SK-N-SH (cell line): Measurements from ENCODE around the gene RAB26. TPM values are rescaled to one million over a fixed set of nuclear protein-coding genes. Genes with fewer than 3 reads are reported as not detected.
A peak's percentile ranks its signal among the peaks of the same experiment; 100 is the strongest.

Source experiments
- CTCF ChIA-PET: fragments of 300-600, 350-600 bp; formaldehyde crosslinking; extraction: SDS; loops from one replicate; lab custom pipeline; 2021; lab: Yijun Ruan, JAX
- POLR2A ChIA-PET: fragments of 350-600 bp; sonication (Branson Sonifier 250); formaldehyde crosslinking; extraction: SDS; loops from one replicate; lab custom pipeline; 2020; ENCODE audit warnings: antibody characterized with exemption, inconsistent platforms; lab: Yijun Ruan, JAX
- DNase-seq: peaks from one replicate; pipeline ENCODE4 v3.0.0; 2012
- H2AFZ ChIP-seq: fragments of 200-600 bp; sonication (generic); 2 replicates; pipeline ENCODE4 v1.8.1; 2016; ENCODE audit warnings: antibody characterized with exemption, mild to moderate bottlenecking, low read depth
- H3F3A ChIP-seq: fragments of 200-600 bp; sonication (generic); replicated peaks from 2 replicates; pipeline ENCODE3; 2016; ENCODE audit warnings: antibody characterized with exemption, mild to moderate bottlenecking; ENCODE audit not compliant: insufficient read depth
- H3K27ac ChIP-seq, 2 experiments: fragments of 200-500 bp in 1 of 2; fragments of 200-600 bp in 1 of 2; sonication (Bioruptor generic) in 1 of 2; sonication (generic), shearing (Covaris generic) in 1 of 2; 2 replicates each; pipeline versions ENCODE4 v1.5.1 to v1.6.1; 2014 to 2016; ENCODE audit warnings: low read depth in 2 of 2, inconsistent platforms in 1 of 2, low read length in 1 of 2, mild to moderate bottlenecking in 1 of 2, mixed read lengths in 1 of 2
- H3K27me3 ChIP-seq: fragments of 200-600 bp; sonication (generic), shearing (Covaris generic); 2 replicates; pipeline ENCODE4 v1.6.1; 2016; ENCODE audit warnings: mixed run types; ENCODE audit not compliant: insufficient read depth
- H3K36me3 ChIP-seq, 2 experiments: fragments of 200-500 bp in 1 of 2; fragments of 200-600 bp in 1 of 2; sonication (Bioruptor generic) in 1 of 2; sonication (generic) in 1 of 2; replicated peaks in 1 of 2; 2 replicates each; pipeline versions ENCODE3 to v1.5.1; 2014 to 2016; ENCODE audit warnings: low read length in 1 of 2, mild to moderate bottlenecking in 1 of 2; ENCODE audit not compliant: insufficient read depth in 2 of 2, control insufficient read depth in 1 of 2
- H3K4me1 ChIP-seq, 2 experiments: fragments of 200-500 bp in 1 of 2; fragments of 200-600 bp in 1 of 2; sonication (Bioruptor generic) in 1 of 2; sonication (generic), shearing (Covaris generic) in 1 of 2; 2 replicates each; pipeline versions ENCODE4 v1.5.1 to v1.6.1; 2014 to 2016; ENCODE audit warnings: low read depth in 1 of 2, low read length in 1 of 2, mixed run types in 1 of 2; ENCODE audit not compliant: insufficient read depth in 2 of 2, control insufficient read depth in 1 of 2
- H3K4me2 ChIP-seq: fragments of 200-600 bp; sonication (generic), shearing (Covaris generic); 2 replicates; pipeline ENCODE4 v1.6.1; 2017; ENCODE audit warnings: mixed run types
- H3K4me3 ChIP-seq, 2 experiments: fragments of 200-500 bp in 1 of 2; fragments of 200-600 bp in 1 of 2; sonication (Bioruptor generic) in 1 of 2; sonication (generic), shearing (Covaris generic) in 1 of 2; 2 replicates each; pipeline versions ENCODE4 v1.5.1 to v1.8.1; 2014 to 2016; ENCODE audit warnings: low read depth in 2 of 2, inconsistent platforms in 1 of 2, low read length in 1 of 2, mild to moderate bottlenecking in 1 of 2, mixed read lengths in 1 of 2, moderate library complexity in 1 of 2
- H3K79me2 ChIP-seq: fragments of 200-600 bp; sonication (generic); 2 replicates; pipeline ENCODE4 v1.8.1; 2017; ENCODE audit warnings: mild to moderate bottlenecking; ENCODE audit not compliant: insufficient read depth
- H3K9ac ChIP-seq: fragments of 200-600 bp; sonication (generic); 2 replicates; pipeline ENCODE4 v1.6.1; 2017; ENCODE audit warnings: mixed run types
- H3K9me2 ChIP-seq: fragments of 200-600 bp; sonication (generic); 2 replicates; pipeline ENCODE4 v1.6.1; 2017; ENCODE audit warnings: mixed run types
- H3K9me3 ChIP-seq: fragments of 200-600 bp; sonication (generic); 2 replicates; pipeline ENCODE4 v1.6.1; 2017; ENCODE audit warnings: mixed run types, mild to moderate bottlenecking, moderate library complexity
- H4K20me1 ChIP-seq: fragments of 200-600 bp; sonication (generic); 2 replicates; pipeline ENCODE4 v1.6.1; 2017; ENCODE audit warnings: mild to moderate bottlenecking, mixed run types; ENCODE audit not compliant: insufficient read depth
- CTCF ChIP-seq: fragments of 200-600 bp; sonication (generic); IDR thresholded peaks from 2 replicates; pipeline ENCODE4 v1.6.1; 2017; ENCODE audit warnings: antibody characterized with exemption, mild to moderate bottlenecking, moderate library complexity
- EP300 ChIP-seq, 2 experiments: IDR thresholded peaks; 2 replicates each; pipeline versions ENCODE4 v1.4.0 to v1.6.1; 2012; ENCODE audit warnings: borderline replicate concordance in 1 of 2, low read depth in 1 of 2, low read length in 1 of 2
- EZH2phosphoT487 ChIP-seq: fragments of 200-600 bp; sonication (generic); IDR thresholded peaks from 2 replicates; pipeline ENCODE4 v1.6.1; 2017; ENCODE audit warnings: low read depth, mixed run types, mild to moderate bottlenecking, antibody characterized with exemption, moderate library complexity, borderline replicate concordance
- FOSL2 ChIP-seq: IDR thresholded peaks from 2 replicates; pipeline ENCODE4 v1.4.0; 2012; ENCODE audit warnings: low read depth, mild to moderate bottlenecking, moderate library complexity, borderline replicate concordance
- FOXM1 ChIP-seq: IDR thresholded peaks from 2 replicates; pipeline ENCODE4 v1.4.0; 2012; ENCODE audit warnings: low read depth, mild to moderate bottlenecking
- GABPA ChIP-seq: IDR thresholded peaks from 2 replicates; pipeline ENCODE4 v1.4.0; 2012; ENCODE audit warnings: low read depth, mild to moderate bottlenecking
- IRF3 ChIP-seq: fragments of 150-350 bp; IDR thresholded peaks from 2 replicates; pipeline ENCODE4 v1.6.1; 2016; ENCODE audit warnings: mild to moderate bottlenecking, low read depth, low read length
- JUND ChIP-seq: IDR thresholded peaks from 2 replicates; pipeline ENCODE4 v1.4.0; 2012
- NRF1 ChIP-seq: IDR thresholded peaks from 2 replicates; pipeline ENCODE4 v1.6.1; 2012; ENCODE audit warnings: low read depth, mild to moderate bottlenecking, low read length
- POLR2AphosphoS5 ChIP-seq: IDR thresholded peaks from 2 replicates; pipeline ENCODE4 v1.6.1; 2012; ENCODE audit warnings: low read depth, low read length
- RAD21 ChIP-seq: IDR thresholded peaks from 2 replicates; pipeline ENCODE4 v1.6.1; 2012; ENCODE audit warnings: mild to moderate bottlenecking, low read length
- RCOR1 ChIP-seq: fragments of 150-350 bp; IDR thresholded peaks from 2 replicates; pipeline ENCODE4 v1.6.1; 2017; ENCODE audit warnings: antibody characterized with exemption, low read length
- SMC3 ChIP-seq: IDR thresholded peaks from 2 replicates; pipeline ENCODE4 v1.6.1; 2012; ENCODE audit warnings: low read depth, low read length, improper control_type of control experiment
- TCF12 ChIP-seq: IDR thresholded peaks from 2 replicates; pipeline ENCODE4 v1.4.0; 2012
- WGBS: methylation state at CpG from one replicate; pipeline ENCODE4 v1.1.6; 2017; ENCODE audit warnings: low lambda C conversion rate; 5-methylcytosine and 5-hydroxymethylcytosine counted together
- polyA plus RNA-seq, 3 experiments: library from polyadenylated mRNA; depleted of rRNA; stranded (reverse); fragments of >200 nt; gene quantifications; 2 replicates each; pipeline ENCODE4 v1.2.3, GENCODE V29; 2012
- TF ChIP-seq, protein P1 (sequence below): IDR thresholded peaks from 2 replicates; pipeline ENCODE4 v1.4.0; 2012; ENCODE audit warnings: low read depth
- TF ChIP-seq, protein P2 (sequence below): IDR thresholded peaks from 2 replicates; pipeline ENCODE4 v1.6.1; 2012; ENCODE audit warnings: mild to moderate bottlenecking, low read depth, low read length, moderate library complexity

The RAB26 gene
- polyA plus RNA-seq, 1 of the 3 experiments (the other 2 are of a cell fraction): 14.3 TPM

- H3K9me2 ChIP-seq: no peaks in the 10 kb centered on the region
- no peaks in the 10 kb centered on the region for H3K36me3 ChIP-seq
- no peak within 1 kb of the TSS; a peak in 1 of 4 replicates for H3K27ac ChIP-seq
- H3K4me2 ChIP-seq: peak within 1 kb of the TSS; percentile 77
- H4K20me1 ChIP-seq: no peaks in the 10 kb centered on the region
- H3K4me3 ChIP-seq: peak within 1 kb of the TSS; percentile 44 to 53
- DNase-seq: peak; percentile 90
- no peak for TF ChIP-seq POLR2AphosphoS5
- no peak for TF ChIP-seq RCOR1
- TF ChIP-seq CTCF: no peak
- TF ChIP-seq GABPA: no peak
- TF ChIP-seq, all 33 proteins: peak for 0
- no peaks in the 10 kb centered on the region for H3K27me3 ChIP-seq
- no peak within 1 kb of the TSS for H3K9ac ChIP-seq
- H2AFZ ChIP-seq: no peak within 1 kb of the TSS
- 0% methylated on average over 2 of the region's 129 CpGs for WGBS
- peaks cover 0 to 18% of the 10 kb centered on the region in 2 experiments; a peak in 1 of 4 replicates for H3K4me1 ChIP-seq
- no peaks in the 10 kb centered on the region for H3K9me3 ChIP-seq
- CTCF ChIA-PET: interaction anchor here (0.6 to 3.6 kb wide), 6 partner anchors 12 to 305 kb away, joined by 3 to 19 read pairs (median 7); partner anchors contain the start of genes BRICD5 and ECI1
- no peaks in the 10 kb centered on the region for H3F3A ChIP-seq
- no peaks in the 10 kb centered on the region for H3K79me2 ChIP-seq
- POLR2A ChIA-PET: interaction anchor here (1.0 to 3.3 kb wide), 2 partner anchors 8 to 41 kb away, joined by 8 to 18 read pairs; partner anchors contain the start of genes MLST8 and TRAF7
Observed at GRCh38 chr16:2196162-2196980, 47.9 kb downstream of the RAB26 start, which contains the start of gene CASKIN1. TSS of gene CASKIN1 (minus strand) at chr16:2196605. CDS start at chr16:2196432, 173 bp downstream.

GRCh38 chr16:2196981-2197511 is 48.6 kb downstream of the RAB26 start:
- no peak overlapping the region for H3K27ac ChIP-seq
- H3K36me3 ChIP-seq: no peaks in the 10 kb centered on the region
- no peak for DNase-seq
- H4K20me1 ChIP-seq: no peaks in the 10 kb centered on the region
- TF ChIP-seq SMC3 (no peak), TCF12 (no peak), FOXM1 (no peak), NRF1 (no peak), EP300 (IDR thresholded peaks at IDR 0.05; ENCODE audit: borderline replicate concordance in 1 of 2, low read depth in 1 of 2, low read length in 1 of 2) (no peak), FOSL2 (no peak), IRF3 (no peak), EZH2phosphoT487 (no peak), JUND (no peak), RAD21 (no peak)
- TF ChIP-seq, protein P1, sequence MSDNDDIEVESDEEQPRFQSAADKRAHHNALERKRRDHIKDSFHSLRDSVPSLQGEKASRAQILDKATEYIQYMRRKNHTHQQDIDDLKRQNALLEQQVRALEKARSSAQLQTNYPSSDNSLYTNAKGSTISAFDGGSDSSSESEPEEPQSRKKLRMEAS: no peak
- TF ChIP-seq, protein P2, sequence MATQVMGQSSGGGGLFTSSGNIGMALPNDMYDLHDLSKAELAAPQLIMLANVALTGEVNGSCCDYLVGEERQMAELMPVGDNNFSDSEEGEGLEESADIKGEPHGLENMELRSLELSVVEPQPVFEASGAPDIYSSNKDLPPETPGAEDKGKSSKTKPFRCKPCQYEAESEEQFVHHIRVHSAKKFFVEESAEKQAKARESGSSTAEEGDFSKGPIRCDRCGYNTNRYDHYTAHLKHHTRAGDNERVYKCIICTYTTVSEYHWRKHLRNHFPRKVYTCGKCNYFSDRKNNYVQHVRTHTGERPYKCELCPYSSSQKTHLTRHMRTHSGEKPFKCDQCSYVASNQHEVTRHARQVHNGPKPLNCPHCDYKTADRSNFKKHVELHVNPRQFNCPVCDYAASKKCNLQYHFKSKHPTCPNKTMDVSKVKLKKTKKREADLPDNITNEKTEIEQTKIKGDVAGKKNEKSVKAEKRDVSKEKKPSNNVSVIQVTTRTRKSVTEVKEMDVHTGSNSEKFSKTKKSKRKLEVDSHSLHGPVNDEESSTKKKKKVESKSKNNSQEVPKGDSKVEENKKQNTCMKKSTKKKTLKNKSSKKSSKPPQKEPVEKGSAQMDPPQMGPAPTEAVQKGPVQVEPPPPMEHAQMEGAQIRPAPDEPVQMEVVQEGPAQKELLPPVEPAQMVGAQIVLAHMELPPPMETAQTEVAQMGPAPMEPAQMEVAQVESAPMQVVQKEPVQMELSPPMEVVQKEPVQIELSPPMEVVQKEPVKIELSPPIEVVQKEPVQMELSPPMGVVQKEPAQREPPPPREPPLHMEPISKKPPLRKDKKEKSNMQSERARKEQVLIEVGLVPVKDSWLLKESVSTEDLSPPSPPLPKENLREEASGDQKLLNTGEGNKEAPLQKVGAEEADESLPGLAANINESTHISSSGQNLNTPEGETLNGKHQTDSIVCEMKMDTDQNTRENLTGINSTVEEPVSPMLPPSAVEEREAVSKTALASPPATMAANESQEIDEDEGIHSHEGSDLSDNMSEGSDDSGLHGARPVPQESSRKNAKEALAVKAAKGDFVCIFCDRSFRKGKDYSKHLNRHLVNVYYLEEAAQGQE: no peak
- 92% methylated on average over 13 of the region's 32 CpGs for WGBS
- H3F3A ChIP-seq: no peaks in the 10 kb centered on the region
- ChIA-PET CTCF (interaction anchor here (0.9 to 3.6 kb wide), 3 partner anchors 13 to 55 kb away, joined by 3 to 19 read pairs (median 5); partner anchors contain the start of gene ECI1), POLR2A (no interaction called here)
- peaks cover 0 to 18% of the 10 kb centered on the region in 2 experiments; a peak in 1 of 4 replicates for H3K4me1 ChIP-seq
- H3K4me3 ChIP-seq: peak overlapping the region in 1 of 2 experiments; percentile 33; a peak in 2 of 4 replicates
- H3K9me3 ChIP-seq: no peaks in the 10 kb centered on the region
- no peak overlapping the region for H3K4me2 ChIP-seq
- no peaks in the 10 kb centered on the region for H3K9me2 ChIP-seq
- H3K9ac ChIP-seq: no peak overlapping the region
- no peaks in the 10 kb centered on the region for H3K79me2 ChIP-seq
- no peak overlapping the region for H2AFZ ChIP-seq
- H3K27me3 ChIP-seq: no peaks in the 10 kb centered on the region
